KMS-11 (cell line): Measurements from ENCODE around the gene GLYR1.
A peak's percentile ranks its signal among the peaks of the same experiment; 100 is the strongest.

Source experiments
- H2AFZ ChIP-seq: fragments of 200-600 bp; sonication (generic); 2 replicates; pipeline ENCODE4 v1.6.1; 2016; ENCODE audit warnings: antibody characterized with exemption, mixed run types, low read depth
- H3K27ac ChIP-seq: fragments of 200-600 bp; sonication (generic); 2 replicates; pipeline ENCODE4 v1.6.1; 2016; ENCODE audit warnings: mild to moderate bottlenecking, mixed run types
- H3K27me3 ChIP-seq: fragments of 200-600 bp; sonication (generic); 2 replicates; pipeline ENCODE4 v1.6.1; 2017; ENCODE audit warnings: mild to moderate bottlenecking, low read depth, mixed run types, moderate library complexity; ENCODE audit not compliant: insufficient read depth
- H3K36me3 ChIP-seq: fragments of 200-600 bp; sonication (generic); 2 replicates; pipeline ENCODE4 v1.6.1; 2017; ENCODE audit warnings: mild to moderate bottlenecking, mixed run types; ENCODE audit not compliant: insufficient read depth
- H3K4me1 ChIP-seq: fragments of 200-600 bp; sonication (generic); 2 replicates; pipeline ENCODE4 v1.6.1; 2016; ENCODE audit warnings: mild to moderate bottlenecking, low read depth, mixed run types; ENCODE audit not compliant: poor library complexity, severe bottlenecking
- H3K4me2 ChIP-seq: fragments of 200-600 bp; sonication (generic); 2 replicates; pipeline ENCODE4 v1.7.0; 2016; ENCODE audit warnings: mild to moderate bottlenecking, mixed run types
- H3K4me3 ChIP-seq: fragments of 200-600 bp; sonication (generic); IDR thresholded peaks from 2 replicates; pipeline ENCODE4 v1.6.1; 2017; ENCODE audit warnings: low read depth, low read length, mixed read lengths; ENCODE audit not compliant: insufficient read depth
- H3K79me2 ChIP-seq: fragments of 200-600 bp; sonication (generic); 2 replicates; pipeline ENCODE4 v1.6.1; 2016; ENCODE audit warnings: low read depth, mixed run types; ENCODE audit not compliant: insufficient read depth
- H3K9ac ChIP-seq: fragments of 200-600 bp; sonication (generic); 2 replicates; pipeline ENCODE4 v1.6.1; 2016; ENCODE audit warnings: mild to moderate bottlenecking, mixed run types
- H4K20me1 ChIP-seq: fragments of 200-600 bp; sonication (generic); 2 replicates; pipeline ENCODE4 v1.6.1; 2016; ENCODE audit warnings: mild to moderate bottlenecking, mixed run types; ENCODE audit not compliant: insufficient read depth
- CTCF ChIP-seq: fragments of 200-600 bp; sonication (generic); conservative IDR thresholded peaks from 2 replicates; pipeline ENCODE4 v1.6.1; 2017; ENCODE audit warnings: low read depth, mild to moderate bottlenecking, antibody characterized with exemption, low read length, moderate library complexity, mixed read lengths

The GLYR1 gene

GRCh38 chr16:4801962-4802658 lies 45.0 kb downstream of the GLYR1 start, which contains the start of gene ROGDI:
TSS of gene ROGDI (minus strand) at chr16:4802633. CDS start at chr16:4802571, 62 bp downstream.
- Histone ChIP-seq H3K4me2 (peak within 1 kb of the TSS; percentile 94), H3K4me1 (peaks cover 13% of the 10 kb centered on the region), H3K79me2 (no peaks in the 10 kb centered on the region), H3K27me3 (no peaks in the 10 kb centered on the region), H2AFZ (peak within 1 kb of the TSS; percentile 55), H3K36me3 (no peaks in the 10 kb centered on the region), H3K4me3 (peak within 1 kb of the TSS; percentile 29), H4K20me1 (no peaks in the 10 kb centered on the region), H3K27ac (peak within 1 kb of the TSS; percentile 31; the same call in 1 of the 2 replicates), H3K9ac (peak within 1 kb of the TSS; percentile 33; the same call in 1 of the 2 replicates)
- no peak for TF ChIP-seq CTCF

- peaks cover 13% of the 10 kb centered on the region for H3K4me1 ChIP-seq
- peak overlapping the region; percentile 55 for H2AFZ ChIP-seq
- peak overlapping the region; percentile 29 for H3K4me3 ChIP-seq
- no peak overlapping the region for H3K9ac ChIP-seq
- H3K27ac ChIP-seq: peak overlapping the region; percentile 16; the same call in 1 of the 2 replicates
- TF ChIP-seq CTCF: no peak
- no peaks in the 10 kb centered on the region for H3K36me3 ChIP-seq
- no peaks in the 10 kb centered on the region for H3K79me2 ChIP-seq
- H3K27me3 ChIP-seq: no peaks in the 10 kb centered on the region
- no peaks in the 10 kb centered on the region for H4K20me1 ChIP-seq
- peak overlapping the region; percentile 46 for H3K4me2 ChIP-seq
These were observed 45.8 kb downstream of the GLYR1 start for GRCh38 chr16:4801051-4801961.

- H3K4me3 ChIP-seq: no peak overlapping the region
These were observed 46.6 kb downstream of the GLYR1 start for GRCh38 chr16:4800290-4801041.

More at GRCh38 chr16:4800290-4801041, 46.6 kb downstream of the GLYR1 start:
- Histone ChIP-seq H3K4me2 (no peak overlapping the region), H2AFZ (no peak overlapping the region), H4K20me1 (no peaks in the 10 kb centered on the region), H3K9ac (no peak overlapping the region), H3K36me3 (no peaks in the 10 kb centered on the region), H3K27ac (no peak overlapping the region), H3K27me3 (no peaks in the 10 kb centered on the region), H3K79me2 (no peaks in the 10 kb centered on the region), H3K4me1 (peaks cover 13% of the 10 kb centered on the region)
- no peak for TF ChIP-seq CTCF
